ENCODE measurements around the gene ING3.

- no peak for TF ChIP-seq CTCF (IDR thresholded peaks at IDR 0.05; ENCODE audit: low read depth, low read length, poor library complexity, severe bottlenecking)
- no peak for TF ChIP-seq EZH2phosphoT487 (IDR thresholded peaks at IDR 0.05; ENCODE audit: borderline replicate concordance, low read length)
These were observed 17.1 kb upstream of the ING3 start for GRCh38 chr7:120933475-120933874.
